NAMALWA (cell line): ENCODE measurements around the gene TNRC6C.
A peak's percentile ranks its signal among the peaks of the same experiment; 100 is the strongest.
"Not testable (repeated sequence)": the region's sequence is repeated elsewhere in the genome, so short reads cannot be mapped to it uniquely, and the experiment has no call there.

Experiments used
- DNase-seq: peaks from one replicate; pipeline ENCODE4 v3.0.0-alpha.2; 2015; ENCODE audit warnings: low spot score

Gene TNRC6C

GRCh38 chr17:78137392-78138203 lies 179.1 kb downstream of the TNRC6C start:
- DNase-seq = peak; percentile 49

GRCh38 chr17:78138204-78139060 lies 179.9 kb downstream of the TNRC6C start:
- DNase-seq = no peak

DNA sequence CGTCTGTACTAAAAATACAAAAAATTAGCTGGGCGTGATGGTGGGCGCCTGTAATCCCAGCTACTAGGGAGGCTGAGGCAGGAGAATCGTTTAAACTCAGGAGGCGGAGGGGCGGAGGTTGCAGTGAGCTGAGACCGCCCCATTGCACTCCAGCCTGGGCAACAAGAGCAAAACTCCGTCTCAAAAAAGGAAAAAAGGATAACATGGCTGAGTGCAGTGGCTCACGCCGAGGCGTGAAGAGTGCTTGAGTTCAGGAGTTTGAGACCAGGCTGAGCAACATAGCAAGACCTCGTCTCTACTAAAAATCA lies 181.3 kb downstream of the TNRC6C start:
- DNase-seq = not testable (repeated sequence)

- DNase-seq = peak; percentile 99
These were observed 181.9 kb downstream of the TNRC6C start for GRCh38 chr17:78140169-78141051.

GRCh38 chr17:78141437-78142118 lies 183.1 kb downstream of the TNRC6C start:
- no peak for DNase-seq

DNA sequence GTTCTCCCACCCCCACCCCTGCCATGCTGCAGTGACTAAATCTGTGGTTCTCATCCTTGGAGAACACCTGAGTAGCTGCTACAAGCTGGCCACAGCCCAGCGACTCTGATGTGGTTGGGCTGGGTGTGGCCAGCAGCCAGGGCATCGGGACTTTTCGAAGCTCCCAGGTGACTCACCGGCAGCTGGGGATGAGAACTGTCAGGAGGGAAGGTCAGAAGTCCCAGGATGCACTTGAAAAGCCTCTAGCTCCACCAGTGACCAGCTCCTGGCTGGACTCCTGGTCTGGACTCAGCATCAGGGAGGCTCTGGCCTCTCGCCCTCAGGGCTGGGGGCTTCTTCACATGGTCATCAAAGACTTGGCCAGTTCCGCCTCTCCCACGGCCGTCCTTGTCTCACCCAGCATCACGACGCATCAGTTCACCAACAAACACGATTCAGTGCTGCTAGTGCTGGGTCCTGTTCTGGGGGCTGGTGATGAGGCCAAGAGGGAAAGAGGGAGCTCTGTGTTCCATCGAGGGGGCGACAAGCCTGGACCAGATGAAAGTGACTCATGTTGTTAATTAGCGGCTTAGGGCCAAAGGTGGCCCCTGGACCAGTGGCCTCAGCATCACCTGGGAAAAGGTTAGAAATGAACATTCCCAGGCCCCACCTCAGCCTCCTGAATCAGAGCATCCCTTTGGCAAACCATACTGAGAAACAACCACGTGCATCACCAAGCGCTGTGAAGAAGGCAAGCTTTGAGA lies 183.8 kb downstream of the TNRC6C start:
- DNase-seq = no peak

DNA sequence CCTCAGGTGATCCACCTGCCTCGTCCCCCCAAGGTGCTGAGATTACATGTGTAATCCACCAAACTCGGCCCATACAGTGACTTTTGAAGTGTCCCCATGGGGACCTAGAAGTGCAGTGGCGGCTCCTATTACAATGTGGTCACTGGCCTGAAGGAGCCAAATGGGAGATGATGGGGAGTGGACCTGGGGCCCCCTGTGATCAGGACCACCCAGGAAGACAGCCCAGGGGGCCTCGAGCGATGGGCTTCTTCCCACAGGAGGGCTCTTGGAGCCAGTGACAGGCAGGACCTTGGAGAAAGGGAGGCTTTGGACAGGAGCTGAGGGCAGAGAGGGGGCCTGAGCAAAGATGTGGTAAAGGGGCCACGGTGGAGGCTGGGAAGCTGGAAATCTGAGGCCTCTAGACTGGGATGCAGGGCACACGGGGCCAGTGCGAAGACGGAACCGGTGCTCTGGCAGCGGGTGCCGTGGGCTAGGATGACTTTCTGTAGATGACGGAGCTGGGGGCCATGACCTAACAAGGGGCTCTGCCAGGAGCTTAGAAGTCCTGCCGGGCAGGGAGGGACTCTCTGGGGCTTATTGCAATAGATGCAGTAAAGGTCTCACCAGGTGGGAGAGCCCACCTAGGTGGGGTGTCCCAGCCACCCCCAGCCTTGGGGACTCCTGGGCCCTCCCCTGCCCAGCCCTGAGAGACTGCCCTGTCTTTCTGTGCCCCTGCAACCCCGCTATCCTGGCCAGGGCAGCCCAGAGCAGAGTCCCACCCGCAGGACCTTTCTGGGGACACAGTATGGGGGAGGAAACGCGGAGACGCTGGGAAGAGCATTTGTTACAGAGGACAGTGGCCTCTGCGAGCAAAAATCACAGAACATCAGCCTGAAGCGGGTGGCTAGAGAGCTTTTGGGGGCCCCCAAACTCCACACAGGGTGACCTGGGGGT lies 185.0 kb downstream of the TNRC6C start:
- no peak for DNase-seq

- DNase-seq = no peak
These were observed 185.7 kb downstream of the TNRC6C start for GRCh38 chr17:78144147-78144719.

GRCh38 chr17:78144736-78145641 lies 186.5 kb downstream of the TNRC6C start:
- no peak for DNase-seq

- DNase-seq = no peak
These were observed 188.0 kb downstream of the TNRC6C start for GRCh38 chr17:78146471-78146869.

DNA sequence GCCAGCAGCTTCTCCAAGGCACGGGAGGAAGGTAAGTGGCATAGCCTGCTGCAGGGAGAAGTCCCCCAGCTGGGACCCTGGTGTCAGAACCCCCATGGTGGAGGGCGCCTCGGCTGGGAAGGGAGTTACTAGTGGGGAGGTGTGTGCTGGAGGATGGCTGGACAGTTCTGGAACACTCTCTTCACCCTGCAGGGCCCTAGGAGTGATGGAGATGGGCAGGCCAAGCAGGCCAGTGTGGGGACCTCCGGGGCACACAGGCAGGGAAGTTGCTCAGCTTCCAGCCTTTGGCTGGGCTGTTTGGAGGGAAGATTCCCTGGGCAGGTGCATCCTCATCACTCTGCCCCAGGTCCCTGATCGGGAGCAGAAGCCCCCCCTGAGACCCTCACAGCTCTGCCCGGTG lies 188.4 kb downstream of the TNRC6C start:
- no peak for DNase-seq

DNA sequence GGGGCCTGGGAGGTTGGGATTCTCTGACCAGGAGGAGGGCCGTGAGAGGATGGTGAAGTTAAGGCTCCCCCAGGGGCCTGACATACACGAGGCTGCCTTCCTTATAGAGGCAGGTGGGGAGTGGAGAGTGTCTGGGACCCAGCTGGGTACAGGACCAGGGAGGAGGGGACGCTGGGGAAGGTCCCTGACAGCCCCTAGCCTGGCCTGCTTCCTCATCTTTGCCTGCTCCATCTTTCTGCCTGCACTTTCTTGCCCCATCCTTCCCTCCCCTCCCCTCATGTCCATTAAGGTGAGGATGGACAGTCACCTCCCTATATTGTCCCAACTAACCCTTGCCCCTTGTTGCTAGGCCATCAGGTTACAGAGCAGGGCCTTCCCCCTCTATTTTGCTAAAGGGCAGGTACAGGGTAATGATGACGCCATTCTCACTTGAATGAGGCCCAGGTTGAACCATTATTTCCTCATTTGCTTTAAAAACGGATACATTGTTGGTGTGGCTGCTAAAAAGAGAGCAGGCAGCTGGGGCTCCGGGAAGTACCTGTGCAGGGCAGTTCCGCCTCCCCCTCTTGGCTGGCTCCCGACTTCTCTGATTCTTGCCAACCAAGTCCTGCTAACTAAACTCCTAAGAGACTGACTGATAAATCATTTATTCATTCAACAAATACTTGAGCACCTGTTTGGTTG lies 189.0 kb downstream of the TNRC6C start:
- DNase-seq = no peak

DNA sequence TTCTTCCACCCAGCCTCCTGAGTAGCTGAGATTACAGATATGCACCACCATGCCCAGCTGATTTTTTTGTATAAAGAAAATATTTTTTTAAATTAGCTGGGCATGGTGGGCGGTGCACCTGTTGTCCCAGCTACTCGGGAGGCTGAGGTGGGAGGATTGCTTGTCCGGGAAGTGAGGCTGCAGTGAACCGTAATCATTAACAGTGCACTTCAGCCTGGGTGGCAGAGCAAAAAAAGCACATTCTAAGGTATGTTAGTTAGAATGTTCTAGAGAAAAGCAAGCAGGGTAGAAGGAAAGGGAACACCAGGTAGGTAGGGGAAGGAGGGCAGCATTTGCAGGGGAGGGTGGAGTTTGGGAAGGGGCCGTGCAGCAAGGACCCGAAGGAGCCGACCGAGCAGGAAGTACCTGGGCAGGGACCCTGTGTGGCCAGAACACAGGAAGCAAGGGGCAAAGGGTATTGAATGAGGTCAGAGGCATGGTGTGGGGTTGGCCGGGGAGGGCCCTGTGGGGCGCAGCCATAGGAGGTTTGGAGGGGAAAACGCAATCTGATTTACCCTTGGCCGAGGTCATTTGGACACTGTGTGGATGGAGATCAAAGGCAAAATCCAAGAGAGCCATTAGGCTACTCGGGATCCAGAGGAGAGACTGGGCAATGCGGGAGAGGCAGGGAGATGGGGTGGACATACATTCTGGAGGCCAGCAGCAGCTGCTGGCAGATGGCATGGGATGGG lies 189.9 kb downstream of the TNRC6C start:
- DNase-seq = no peak

DNA sequence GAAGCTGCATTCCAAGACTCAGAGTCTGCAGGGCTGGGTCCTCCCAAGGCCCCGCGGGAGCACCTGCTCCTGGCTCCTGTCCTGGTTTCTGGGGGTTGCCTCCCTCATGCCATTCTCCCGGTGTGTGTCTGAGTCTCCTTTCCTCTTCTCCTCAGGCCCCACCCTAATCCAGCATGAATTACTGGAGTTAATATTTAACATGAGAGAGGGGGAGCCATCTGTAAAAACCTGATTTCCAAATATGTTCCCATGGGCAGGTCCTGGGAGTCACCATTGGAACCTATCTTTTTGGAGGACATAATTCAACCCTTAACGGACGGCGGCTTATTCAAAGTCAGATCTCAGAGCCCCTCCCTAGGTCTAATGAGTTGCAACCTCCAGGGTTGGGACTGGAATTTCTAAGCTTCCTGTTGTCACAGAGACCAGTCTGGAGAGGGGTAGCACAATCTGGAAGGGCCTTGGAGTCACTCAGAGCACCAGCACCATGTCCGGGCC lies 193.1 kb downstream of the TNRC6C start:
- DNase-seq = no peak

- DNase-seq = peak; percentile 85
These were observed 196.7 kb downstream of the TNRC6C start for GRCh38 chr17:78154903-78155811.
